Cardiac fibroblast (primary cell): ENCODE data around the gene XRN2.

Source experiments
- DNase-seq, 2 donors: peaks; one replicate each; pipeline versions ENCODE4 v3.0.0 to v3.0.0-alpha.2; 2010; ENCODE audit warnings: low read depth in 2 of 2
- H3K4me3 ChIP-seq, 2 donors: replicated peaks in 1 of 2; 1 replicate in 1 of 2; 2 replicates in 1 of 2; pipeline ENCODE4 v1.5.1; 2011; ENCODE audit warnings: low read depth in 2 of 2, low read length in 2 of 2, mild to moderate bottlenecking in 2 of 2, moderate library complexity in 1 of 2
- CTCF ChIP-seq: IDR thresholded peaks from one replicate; pipeline ENCODE4 v1.5.1; 2011; ENCODE audit warnings: low read depth, mild to moderate bottlenecking, low read length, inconsistent platforms

Gene XRN2

GRCh38 chr20:21430020-21430419 is 126.9 kb downstream of the XRN2 start:
- no peak overlapping the region for H3K4me3 ChIP-seq
- DNase-seq: no peak
- TF ChIP-seq CTCF: no peak

- DNase-seq: peak in 1 of 2 donors; percentile 2
- H3K4me3 ChIP-seq: no peak overlapping the region
- TF ChIP-seq CTCF: no peak
Measured at GRCh38 chr20:21432911-21433310, 129.8 kb downstream of the XRN2 start.

- DNase-seq: peak; percentile 14 to 62
- no peak overlapping the region for H3K4me3 ChIP-seq
- TF ChIP-seq CTCF: no peak
Measured at GRCh38 chr20:21433329-21433890, 130.3 kb downstream of the XRN2 start.

GRCh38 chr20:21435576-21435975 is 132.4 kb downstream of the XRN2 start:
- no peak overlapping the region for H3K4me3 ChIP-seq
- DNase-seq: no peak
- TF ChIP-seq CTCF: no peak

- no peak overlapping the region for H3K4me3 ChIP-seq
- DNase-seq: peak; percentile 35 to 93
- no peak for TF ChIP-seq CTCF
Measured at GRCh38 chr20:21436205-21436604, 133.1 kb downstream of the XRN2 start.

GRCh38 chr20:21437248-21437647 is 134.1 kb downstream of the XRN2 start:
- no peak for DNase-seq
- H3K4me3 ChIP-seq: no peak overlapping the region
- no peak for TF ChIP-seq CTCF

- no peak overlapping the region for H3K4me3 ChIP-seq
- DNase-seq: peak in 1 of 2 donors; percentile 2
Measured at GRCh38 chr20:21437816-21438215, 134.7 kb downstream of the XRN2 start.

More at GRCh38 chr20:21437816-21438215, 134.7 kb downstream of the XRN2 start:
- no peak for TF ChIP-seq CTCF
